Stimulated activated CD8-positive, alpha-beta memory T cell treated with anti-CD3 and anti-CD28 coated beads, Interleukin-12 subunit alpha, Interleukin-12 subunit beta, amount 100 ng/mL, for 4 hours (primary cell): ENCODE measurements around the gene ENKUR.
"Not testable (repeated sequence)": the region's sequence is repeated elsewhere in the genome, so short reads cannot be mapped to it uniquely, and the experiment has no call there.

Experiments
- DNase-seq: peaks from one replicate; pipeline ENCODE4 v3.0.0-alpha.2; 2020; ENCODE audit warnings: low read depth

ENKUR gene

GRCh38 chr10:25023278-25023677, 7.3 kb upstream of the ENKUR start:
- DNase-seq = no peak

GRCh38 chr10:25018703-25019102, 2.7 kb upstream of the ENKUR start:
- DNase-seq = no peak

- no peak for DNase-seq
These were observed 1.7 kb upstream of the ENKUR start for GRCh38 chr10:25017661-25018060.

GRCh38 chr10:25017154-25017590, 1.2 kb upstream of the ENKUR start:
- DNase-seq = no peak

- DNase-seq = peak; percentile 95
These were observed 607 bp upstream of the ENKUR start, which contains the start of gene THNSL1 for GRCh38 chr10:25016376-25017153. Gene THNSL1, plus strand, starts transcription at chr10:25016612. Its CDS starts 6,612 bp downstream, at chr10:25023224.

- no peak for DNase-seq
These were observed 1.4 kb downstream of the ENKUR start for GRCh38 chr10:25014579-25014978.

- not testable (repeated sequence) for DNase-seq
These were observed 4.4 kb downstream of the ENKUR start for GRCh38 chr10:25011591-25011990.

GRCh38 chr10:24998044-24998443, 17.9 kb downstream of the ENKUR start:
- DNase-seq = no peak

GRCh38 chr10:24995072-24995471, 20.9 kb downstream of the ENKUR start:
- DNase-seq = no peak

GRCh38 chr10:24993237-24993958, 22.6 kb downstream of the ENKUR start:
- DNase-seq = no peak

GRCh38 chr10:24992512-24993133, 23.3 kb downstream of the ENKUR start:
- no peak for DNase-seq

- no peak for DNase-seq
These were observed 24.7 kb downstream of the ENKUR start for GRCh38 chr10:24991298-24991697.

GRCh38 chr10:24989867-24990266, 26.1 kb downstream of the ENKUR start:
- no peak for DNase-seq

GRCh38 chr10:24988831-24989640, 26.9 kb downstream of the ENKUR start:
- no peak for DNase-seq

- no peak for DNase-seq
These were observed 31.1 kb downstream of the ENKUR start for GRCh38 chr10:24984906-24985305.

- DNase-seq = no peak
These were observed 32.0 kb downstream of the ENKUR start for GRCh38 chr10:24983946-24984345.

- no peak for DNase-seq
These were observed 32.8 kb downstream of the ENKUR start for GRCh38 chr10:24983130-24983529.

- no peak for DNase-seq
These were observed 33.4 kb downstream of the ENKUR start for GRCh38 chr10:24982319-24983112.

- DNase-seq = no peak
These were observed 34.7 kb downstream of the ENKUR start for GRCh38 chr10:24981161-24981710.

GRCh38 chr10:24979685-24980084, 36.3 kb downstream of the ENKUR start:
- no peak for DNase-seq

GRCh38 chr10:24974976-24975375, 41.0 kb downstream of the ENKUR start:
- DNase-seq = no peak
